GM21717 (cell line): ENCODE data around the gene EVI2B.
"Not testable (repeated sequence)": the region's sequence is repeated elsewhere in the genome, so short reads cannot be mapped to it uniquely, and the experiment has no call there.

Experiments
- ATAC-seq: cut with Tn5 transposase; IDR thresholded peaks from one replicate; pipeline ENCODE4 v1.9.1; 2021; ENCODE audit warnings: mild to moderate bottlenecking, moderate library complexity; ENCODE audit not compliant: unreplicated experiment

Gene EVI2B

GRCh38 chr17:31310886-31311285, 3.0 kb downstream of the EVI2B start:
- no peak for ATAC-seq

GRCh38 chr17:31310260-31310659, 3.6 kb downstream of the EVI2B start:
- no peak for ATAC-seq

- ATAC-seq: no peak
These were observed 4.3 kb downstream of the EVI2B start for GRCh38 chr17:31309556-31309955.

DNA sequence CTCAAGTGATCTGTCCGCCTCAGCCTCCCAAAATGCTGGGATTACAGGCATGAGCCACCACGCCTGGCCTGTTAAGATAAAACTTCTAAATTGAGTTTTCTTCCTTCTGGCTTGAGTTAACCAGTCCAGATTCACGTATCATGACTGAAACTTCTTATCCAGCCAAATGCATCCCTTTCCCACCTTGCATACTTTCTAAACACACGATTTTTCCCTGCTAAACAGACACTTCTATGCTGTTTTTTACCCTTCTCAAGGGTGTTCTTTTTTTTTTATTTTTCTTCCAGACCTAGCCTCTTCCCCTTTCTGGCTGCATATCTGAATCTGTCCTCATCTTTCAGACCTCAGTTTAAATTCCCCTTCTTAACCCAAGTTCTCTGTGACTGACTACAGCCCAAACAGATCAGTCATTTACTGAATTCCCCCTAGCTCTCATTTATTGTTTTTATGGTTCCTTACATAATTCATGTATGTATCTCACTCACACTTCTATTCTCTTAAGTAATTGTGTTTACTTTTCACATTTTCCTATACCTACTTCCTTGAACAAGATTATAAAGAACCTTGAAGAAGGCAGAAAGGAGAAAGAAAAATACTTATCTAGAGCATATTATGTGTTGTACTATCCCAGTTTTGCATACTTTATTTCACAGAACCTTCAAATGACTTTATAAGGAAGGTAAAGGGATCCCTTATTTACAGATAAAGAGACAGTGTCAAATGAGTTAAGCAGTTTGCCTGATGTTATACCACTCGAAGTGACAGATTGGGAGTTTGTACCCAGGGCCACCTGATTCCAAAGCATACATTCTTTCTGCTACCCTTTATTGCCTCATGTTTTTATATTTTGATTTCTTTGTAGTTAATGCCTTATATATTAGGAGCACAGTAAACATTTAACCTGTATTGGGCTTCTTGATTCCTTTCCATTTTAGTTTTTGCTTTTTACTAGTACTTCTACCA, 5.2 kb downstream of the EVI2B start:
- ATAC-seq: no peak

GRCh38 chr17:31307640-31308039, 6.2 kb downstream of the EVI2B start:
- ATAC-seq: no peak

- no peak for ATAC-seq
These were observed 14.2 kb downstream of the EVI2B start for GRCh38 chr17:31299624-31300023.

- ATAC-seq: no peak
These were observed 16.8 kb downstream of the EVI2B start, which contains the start of gene OMG for GRCh38 chr17:31297090-31297489. OMG (minus strand) TSS chr17:31297239; CDS start chr17:31296331, 908 bp downstream.

- no peak for ATAC-seq
These were observed 17.7 kb downstream of the EVI2B start for GRCh38 chr17:31296142-31296541.

- ATAC-seq: no peak
These were observed 18.4 kb downstream of the EVI2B start for GRCh38 chr17:31295489-31295871.

DNA sequence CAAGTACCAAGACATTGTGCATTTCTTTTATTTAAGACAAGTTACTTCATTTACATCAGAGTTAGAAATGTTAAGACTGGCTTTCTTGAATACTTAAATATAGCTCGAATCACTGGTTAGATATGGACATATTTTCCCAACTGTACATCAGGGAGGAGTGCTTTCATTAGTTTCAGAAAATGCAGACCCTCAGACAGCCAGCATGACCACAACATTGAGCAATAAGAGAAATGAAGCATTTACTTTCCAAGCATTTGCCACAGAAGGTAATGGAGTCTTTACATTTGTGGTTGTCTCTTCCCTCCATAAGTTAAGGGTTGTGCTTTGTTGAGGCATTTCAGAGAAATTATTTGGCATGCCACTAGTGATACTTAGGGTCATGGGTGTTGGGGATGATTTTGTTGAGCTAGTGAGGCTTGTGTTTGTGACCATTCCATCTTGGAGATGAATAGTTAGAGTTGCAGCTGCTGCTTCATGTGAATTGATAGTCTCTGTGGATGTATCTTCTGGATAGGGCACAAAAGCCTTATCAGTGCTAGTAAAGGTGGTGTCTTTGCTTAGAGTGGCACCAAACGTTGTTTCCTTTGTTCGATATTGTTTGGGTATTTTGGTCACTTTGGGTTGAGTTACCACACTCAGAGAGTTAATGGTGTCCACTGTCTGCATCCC, 18.9 kb downstream of the EVI2B start:
- no peak for ATAC-seq

DNA sequence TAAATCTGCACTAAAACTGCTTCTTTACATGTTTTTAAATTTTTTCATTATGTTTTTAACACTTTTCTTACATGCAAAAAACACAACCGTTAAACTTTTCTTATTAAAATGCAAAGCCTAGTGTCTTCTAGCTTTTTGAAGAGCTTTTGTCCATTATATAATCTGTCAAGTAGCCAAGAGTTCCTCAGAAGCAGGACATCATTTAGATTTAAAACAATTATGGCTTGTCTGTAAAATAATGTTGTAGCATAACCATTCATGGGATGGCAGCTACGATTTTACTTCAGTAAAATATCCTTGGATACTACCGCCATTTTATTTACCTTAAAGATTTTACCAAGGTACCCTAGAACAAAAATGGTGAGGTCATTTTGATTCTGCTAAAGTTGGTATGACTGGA, 19.6 kb downstream of the EVI2B start:
- no peak for ATAC-seq

- no peak for ATAC-seq
These were observed 20.3 kb downstream of the EVI2B start for GRCh38 chr17:31293581-31293980.

DNA sequence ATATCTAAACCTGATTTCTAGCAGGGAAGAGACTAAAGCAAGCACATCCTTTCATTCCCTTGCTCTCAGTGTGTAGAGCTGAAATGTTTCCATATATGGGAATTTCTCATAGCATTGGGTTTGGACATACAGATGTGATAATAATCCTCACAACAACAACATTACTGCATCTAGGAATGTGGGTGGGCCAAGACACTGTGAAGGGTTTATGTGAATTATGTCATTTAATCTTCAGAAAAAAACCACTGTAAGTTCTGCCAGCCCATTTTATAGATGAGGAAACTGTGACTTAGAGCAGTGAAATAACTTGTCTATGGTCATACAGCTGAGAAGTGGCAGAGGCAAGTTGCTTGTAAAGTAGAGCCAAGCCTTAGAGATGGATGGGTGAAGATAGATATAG, 22.0 kb downstream of the EVI2B start:
- no peak for ATAC-seq

- no peak for ATAC-seq
These were observed 24.1 kb downstream of the EVI2B start for GRCh38 chr17:31289790-31290189.

DNA sequence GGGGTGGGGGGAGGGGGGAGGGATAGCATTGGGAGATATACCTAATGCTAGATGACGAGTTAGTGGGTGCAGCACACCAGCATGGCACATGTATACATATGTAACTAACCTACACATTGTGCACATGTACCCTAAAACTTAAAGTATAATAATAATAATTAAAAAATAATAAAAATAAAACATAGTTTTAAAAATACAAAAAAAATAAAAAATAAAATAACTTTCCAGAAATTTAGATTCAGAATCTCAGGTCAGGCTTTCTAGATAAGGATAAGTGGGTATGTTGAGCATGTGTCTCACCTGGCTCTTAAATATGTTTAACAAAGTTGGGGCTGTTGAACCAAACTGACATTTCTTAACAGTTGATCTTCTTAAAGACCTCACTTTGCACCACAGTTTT, 25.9 kb downstream of the EVI2B start:
- not testable (repeated sequence) for ATAC-seq

DNA sequence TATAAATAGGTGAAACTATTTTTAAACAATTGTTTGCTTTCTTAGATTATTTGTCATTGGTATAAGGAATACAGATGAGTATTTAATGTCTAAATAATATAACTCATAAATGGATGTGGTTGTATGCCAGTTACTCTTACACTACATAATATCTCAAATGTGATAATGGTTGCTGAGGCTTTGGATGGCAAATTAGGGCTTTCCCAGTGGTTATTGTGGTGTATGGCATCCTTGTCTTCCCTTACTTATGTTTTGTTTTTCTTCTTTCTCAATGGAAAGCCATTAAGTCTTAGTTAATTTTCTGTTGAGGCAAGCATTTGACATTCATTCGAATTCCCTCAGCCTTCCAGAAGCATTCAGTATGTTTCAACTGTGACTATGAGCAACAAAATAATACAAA, 27.3 kb downstream of the EVI2B start:
- ATAC-seq: no peak

GRCh38 chr17:31283841-31284240, 30.0 kb downstream of the EVI2B start:
- no peak for ATAC-seq

DNA sequence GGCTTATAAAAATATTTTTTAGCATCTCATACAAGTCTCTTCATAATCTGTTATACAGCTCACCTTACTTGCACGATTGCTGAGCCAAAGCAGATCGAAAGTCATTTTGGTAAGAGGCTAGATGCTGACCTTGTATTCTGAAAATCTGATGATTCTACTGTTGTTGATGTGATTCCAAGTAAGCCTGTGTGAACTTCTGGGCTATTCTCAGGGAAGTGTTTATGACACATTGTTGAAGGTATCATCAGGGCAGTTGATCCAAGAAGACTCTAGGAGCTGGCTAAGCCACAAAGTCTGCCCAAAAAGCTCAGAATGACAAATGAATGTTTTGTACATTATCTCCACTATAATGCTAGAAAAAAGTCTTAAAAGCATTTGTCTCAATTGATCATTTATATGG, 32.8 kb downstream of the EVI2B start:
- ATAC-seq: no peak

DNA sequence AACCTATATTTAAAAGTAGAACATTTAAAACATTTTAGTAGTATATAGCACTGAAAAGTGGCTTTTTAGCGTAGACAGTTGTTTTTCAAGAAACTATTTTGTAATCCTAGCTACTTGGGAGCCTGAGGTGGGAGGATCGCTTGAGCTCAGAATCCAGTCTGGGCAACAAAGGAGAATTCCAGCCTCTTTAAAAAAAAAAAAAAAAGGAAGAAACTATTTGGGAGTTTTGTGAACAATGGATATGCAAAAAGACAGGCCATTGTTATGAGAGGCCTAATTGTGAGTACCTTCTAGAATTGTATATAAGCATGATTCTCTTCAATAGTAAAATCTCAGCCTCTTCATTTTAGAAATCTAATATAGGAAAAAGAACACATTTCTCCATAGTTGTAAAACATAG, 34.5 kb downstream of the EVI2B start:
- no peak for ATAC-seq

DNA sequence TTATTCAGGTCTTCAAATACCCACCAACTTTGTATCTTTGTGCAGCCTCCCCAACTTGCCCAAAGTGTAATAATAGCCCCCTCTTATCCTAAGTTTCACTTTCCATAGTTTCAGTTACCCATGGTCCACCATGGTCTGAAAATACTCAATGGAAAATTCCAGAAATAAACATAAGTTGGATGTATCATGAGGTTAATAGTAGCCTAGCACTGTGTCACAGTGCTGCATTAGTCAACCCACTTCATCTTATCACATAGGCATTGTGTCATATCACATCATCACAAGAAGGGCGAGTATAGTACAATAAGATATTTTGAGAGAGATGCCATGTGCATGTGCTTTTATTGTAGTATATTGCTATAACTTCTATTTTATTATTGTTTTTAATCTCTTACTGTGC, 38.7 kb downstream of the EVI2B start:
- ATAC-seq: no peak

GRCh38 chr17:31274252-31274651, 39.6 kb downstream of the EVI2B start:
- no peak for ATAC-seq

- ATAC-seq: no peak
These were observed 40.3 kb downstream of the EVI2B start for GRCh38 chr17:31273516-31273915.
